ENCODE results near the gene KIAA0513.

DNA sequence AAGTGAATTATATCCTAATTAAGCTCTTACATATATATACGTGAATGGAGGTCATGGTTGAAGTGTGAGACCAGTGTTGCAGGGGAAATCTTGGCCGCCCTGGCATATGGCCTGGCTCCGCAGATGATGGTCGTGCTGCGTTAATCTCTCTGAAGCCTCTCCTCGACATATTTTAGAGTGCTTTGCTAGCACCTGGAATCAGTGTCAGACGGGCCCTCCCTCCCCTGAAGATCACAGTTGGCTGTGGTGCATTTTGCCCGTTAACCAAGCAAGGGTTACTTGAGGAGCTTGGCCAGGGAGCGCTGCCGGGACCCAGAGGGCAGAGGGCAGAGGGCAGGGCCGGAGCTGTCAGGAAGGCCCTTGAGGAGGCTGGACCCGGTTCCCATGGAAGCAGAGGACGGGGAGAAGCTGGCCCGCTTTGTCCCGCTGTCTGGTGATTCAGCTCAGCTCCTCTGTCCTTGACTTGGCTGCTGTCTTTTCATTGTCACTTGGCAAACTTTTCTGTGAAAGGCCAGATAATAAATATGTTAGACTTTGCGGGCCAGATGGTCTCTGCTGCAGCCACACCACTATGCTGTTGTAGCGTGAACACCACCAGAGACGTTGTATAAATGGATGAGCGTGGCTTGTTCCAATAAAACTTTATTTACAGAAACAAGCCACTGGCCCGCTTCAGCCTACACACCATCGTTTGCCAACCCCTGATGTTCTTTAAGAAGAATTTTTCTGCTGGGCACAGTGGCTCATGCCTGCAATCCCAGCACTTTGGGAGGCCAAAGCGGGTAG lies 52.4 kb downstream of the KIAA0513 start:
- TF ChIP-seq POLR2AphosphoS5 (IDR thresholded peaks at IDR 0.05; ENCODE audit: low read depth, low read length), result no peak
- TF ChIP-seq POLR2A (IDR thresholded peaks at IDR 0.05; ENCODE audit: low read depth, low read length), result no peak
- TF ChIP-seq POU2F2 (IDR thresholded peaks at IDR 0.05; ENCODE audit: low read depth, low read length), result no peak
- no peak for TF ChIP-seq TAF1 (IDR thresholded peaks at IDR 0.05; ENCODE audit: low read depth, low read length)
